Left renal cortex interstitium (tissue), 4 donors: ENCODE results near the gene GALNT12. TPM values are rescaled to one million over a fixed set of nuclear protein-coding genes. Genes with fewer than 3 reads are reported as not detected.

Experiments
- DNase-seq, 4 donors: peaks; one replicate each; pipeline ENCODE4 v3.0.0-alpha.2; 2013; ENCODE audit warnings: low read depth in 4 of 4, low spot score in 2 of 4, missing footprints in 1 of 4
- polyA plus RNA-seq, 4 donors: library from polyadenylated mRNA; unstranded; fragments of 120-200 nt; gene quantifications; one replicate each; pipeline ENCODE4 v1.2.1, GENCODE V29; 2013; ENCODE audit not compliant: insufficient read length in 4 of 4

The GALNT12 gene
- polyA plus RNA-seq, 4 donors, result 7.7 to 11.2 (median 8.9) TPM

DNA sequence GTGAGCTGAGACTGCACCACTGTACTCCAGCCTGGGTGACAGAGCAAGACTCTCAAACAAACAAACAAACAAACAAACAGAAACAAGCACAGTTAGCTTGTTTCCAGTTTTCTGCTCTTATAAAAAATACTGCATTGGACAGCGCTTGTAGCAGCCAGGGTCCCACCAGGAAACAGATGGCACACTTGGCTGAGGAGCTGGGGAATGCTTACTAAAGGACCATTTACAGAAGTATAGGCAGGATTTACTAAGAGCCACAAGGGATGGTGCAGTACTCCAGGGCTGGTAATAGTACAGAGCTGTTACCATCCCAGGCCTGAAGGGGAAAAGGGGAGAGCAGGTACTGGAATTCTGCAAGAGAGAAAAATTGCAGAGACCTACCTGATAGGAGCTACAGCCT lies 5.9 kb upstream of the GALNT12 start:
- DNase-seq, result no peak

DNA sequence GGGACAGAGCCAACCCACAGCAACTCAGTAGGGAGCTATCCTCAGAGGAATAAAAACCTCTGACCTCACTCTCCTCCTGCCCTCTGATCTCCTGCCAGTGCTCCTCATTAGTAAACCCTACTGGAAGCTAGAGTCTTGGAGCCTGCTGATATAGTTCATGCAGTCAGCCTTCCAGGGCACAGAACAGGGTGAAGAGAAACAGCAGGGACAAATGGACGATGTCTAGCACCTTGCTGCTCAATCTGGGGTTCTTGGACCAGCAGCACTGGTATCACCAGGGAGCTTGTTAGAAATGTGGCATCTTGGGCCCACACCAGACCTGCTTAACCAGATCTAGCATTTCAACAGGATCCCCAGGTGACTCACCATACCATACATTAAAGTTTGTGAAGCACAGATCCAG lies 5.5 kb upstream of the GALNT12 start:
- no peak for DNase-seq

DNA sequence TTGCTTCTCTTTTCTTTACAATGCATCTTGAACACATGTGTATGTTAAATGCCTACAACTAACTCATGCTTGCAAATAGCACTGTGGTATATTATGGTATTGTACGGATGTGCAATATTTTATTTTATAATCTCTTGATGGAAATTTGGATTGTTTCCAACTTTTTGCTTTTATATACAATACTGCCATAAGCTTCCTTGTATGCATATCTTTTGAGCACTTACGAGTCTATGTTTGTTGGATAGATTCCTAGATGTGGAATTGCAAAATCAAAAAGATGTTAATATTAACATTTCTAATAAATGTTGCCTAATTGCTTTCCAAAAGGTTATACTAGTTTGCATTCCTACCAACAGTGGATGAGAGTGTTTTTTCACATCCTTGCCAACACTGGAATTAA lies 3.4 kb upstream of the GALNT12 start:
- DNase-seq, result no peak

DNA sequence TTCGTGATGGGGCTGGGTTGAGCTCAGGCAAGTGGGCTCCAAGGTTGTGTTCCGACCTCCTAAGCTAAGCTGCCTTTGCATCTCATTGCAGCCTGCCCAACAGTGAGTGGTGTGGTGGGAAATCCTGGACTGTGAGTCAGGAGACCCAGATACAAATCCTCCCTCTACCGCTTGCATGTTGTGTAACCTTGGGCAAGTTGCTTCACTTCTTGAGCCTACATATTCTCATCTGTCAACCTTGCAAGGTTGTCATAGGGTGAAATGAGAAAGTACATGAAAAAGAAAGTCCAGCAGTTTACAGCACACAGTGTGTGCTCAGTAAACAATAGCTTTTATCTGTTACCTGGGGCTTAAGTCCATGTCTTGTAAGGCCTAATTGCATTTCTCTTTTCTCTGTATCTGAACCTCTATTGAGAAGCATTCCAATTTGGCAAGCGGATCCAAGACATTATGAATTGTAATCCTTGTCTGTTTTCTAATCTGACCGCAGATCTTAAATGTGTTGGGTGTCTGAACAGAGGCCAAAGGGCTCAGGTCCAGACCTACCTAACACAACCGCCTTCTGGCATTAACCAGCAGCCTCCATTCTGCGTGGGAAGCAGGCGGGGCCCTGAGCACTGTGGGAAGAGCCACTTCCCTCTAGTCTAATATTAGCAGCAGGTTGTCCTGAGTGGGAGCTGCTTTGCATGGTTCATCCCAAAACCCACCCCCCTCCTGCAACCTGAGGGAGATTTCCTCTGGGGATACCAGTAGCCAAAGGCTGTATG lies 1.8 kb upstream of the GALNT12 start:
- no peak for DNase-seq

DNA sequence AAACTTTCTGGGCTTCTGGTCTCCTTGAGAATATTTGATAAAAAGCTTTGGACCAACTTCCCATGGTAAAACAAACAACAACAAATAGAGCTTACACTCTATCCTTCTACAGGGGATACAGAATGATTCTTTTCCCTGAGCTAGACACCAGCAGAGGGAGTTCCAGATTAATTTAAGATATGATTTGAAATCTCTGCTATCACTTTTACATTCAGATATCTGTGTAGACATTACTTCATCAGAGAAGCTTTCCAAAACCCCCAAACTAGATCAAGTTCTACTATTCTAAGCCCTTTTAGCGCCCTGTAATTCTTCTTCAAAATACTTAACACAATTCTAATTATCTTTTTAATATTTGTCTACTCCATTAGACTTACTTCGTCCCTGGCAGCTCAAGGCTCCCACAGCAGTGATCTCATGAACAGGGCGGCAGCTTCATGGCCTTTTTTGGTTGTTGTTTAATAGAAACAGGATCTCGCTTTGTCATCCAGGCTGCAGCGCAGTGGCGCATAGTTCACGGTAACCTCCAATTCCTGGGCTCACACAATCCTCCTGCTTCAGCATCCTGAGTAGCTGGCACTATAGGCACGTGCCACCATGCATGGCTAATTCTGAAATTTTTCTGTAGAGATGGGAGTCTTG lies 955 bp upstream of the GALNT12 start:
- DNase-seq, result no peak

DNA sequence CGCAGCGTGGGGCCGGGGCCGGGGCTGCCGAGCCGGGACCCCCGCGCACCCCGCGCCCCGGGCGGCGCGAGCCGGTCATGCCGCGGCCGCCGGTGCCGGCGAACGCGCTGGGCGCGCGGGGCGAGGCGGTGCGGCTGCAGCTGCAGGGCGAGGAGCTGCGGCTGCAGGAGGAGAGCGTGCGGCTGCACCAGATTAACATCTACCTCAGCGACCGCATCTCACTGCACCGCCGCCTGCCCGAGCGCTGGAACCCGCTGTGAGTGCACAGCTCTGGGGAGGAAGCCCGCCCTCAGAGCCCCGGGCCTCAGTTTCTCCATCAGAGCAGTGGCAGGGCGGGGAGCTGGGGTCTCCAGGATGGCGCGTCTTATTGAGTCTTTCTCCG lies 335 bp downstream of the GALNT12 start:
- no peak for DNase-seq

DNA sequence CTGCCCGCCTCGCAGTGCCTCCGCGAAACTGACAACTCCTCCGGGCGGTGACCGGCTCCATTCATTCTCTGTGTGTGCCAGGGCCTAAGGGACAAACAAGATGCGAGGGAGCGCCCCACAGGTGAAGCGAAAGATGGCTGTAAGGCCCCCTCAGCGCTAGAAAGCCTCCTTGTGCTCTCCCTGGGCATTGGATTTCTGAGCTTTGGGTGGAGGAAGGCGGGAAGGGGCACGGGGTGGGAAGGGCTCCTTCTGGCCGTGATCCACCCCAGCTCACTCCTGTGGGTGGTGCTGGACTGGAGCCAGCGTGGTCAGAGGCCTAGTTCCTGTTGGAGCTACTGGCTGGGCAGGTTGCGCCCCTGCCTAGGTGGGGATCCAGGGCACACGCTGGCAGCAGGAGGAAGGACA lies 943 bp downstream of the GALNT12 start:
- no peak for DNase-seq

DNA sequence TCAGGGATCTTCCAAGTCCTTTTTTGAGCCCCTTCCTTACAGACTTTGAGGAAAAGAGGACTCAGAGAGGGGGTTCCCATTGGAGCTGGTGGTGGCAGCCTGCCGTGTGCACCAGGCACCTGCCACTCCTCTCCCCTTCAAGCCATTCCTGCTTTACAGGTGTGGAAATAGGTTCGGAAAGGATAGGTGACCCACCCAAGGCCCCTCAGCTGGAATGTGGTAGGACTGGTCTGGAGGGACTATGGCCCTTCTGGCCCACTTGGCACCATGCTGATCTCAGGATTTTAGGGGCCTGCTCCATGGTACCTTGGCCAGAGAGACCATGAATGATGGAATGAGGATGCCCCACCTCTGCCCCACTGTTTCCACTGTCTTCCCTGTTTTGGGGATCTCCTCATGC lies 1.4 kb downstream of the GALNT12 start:
- no peak for DNase-seq

DNA sequence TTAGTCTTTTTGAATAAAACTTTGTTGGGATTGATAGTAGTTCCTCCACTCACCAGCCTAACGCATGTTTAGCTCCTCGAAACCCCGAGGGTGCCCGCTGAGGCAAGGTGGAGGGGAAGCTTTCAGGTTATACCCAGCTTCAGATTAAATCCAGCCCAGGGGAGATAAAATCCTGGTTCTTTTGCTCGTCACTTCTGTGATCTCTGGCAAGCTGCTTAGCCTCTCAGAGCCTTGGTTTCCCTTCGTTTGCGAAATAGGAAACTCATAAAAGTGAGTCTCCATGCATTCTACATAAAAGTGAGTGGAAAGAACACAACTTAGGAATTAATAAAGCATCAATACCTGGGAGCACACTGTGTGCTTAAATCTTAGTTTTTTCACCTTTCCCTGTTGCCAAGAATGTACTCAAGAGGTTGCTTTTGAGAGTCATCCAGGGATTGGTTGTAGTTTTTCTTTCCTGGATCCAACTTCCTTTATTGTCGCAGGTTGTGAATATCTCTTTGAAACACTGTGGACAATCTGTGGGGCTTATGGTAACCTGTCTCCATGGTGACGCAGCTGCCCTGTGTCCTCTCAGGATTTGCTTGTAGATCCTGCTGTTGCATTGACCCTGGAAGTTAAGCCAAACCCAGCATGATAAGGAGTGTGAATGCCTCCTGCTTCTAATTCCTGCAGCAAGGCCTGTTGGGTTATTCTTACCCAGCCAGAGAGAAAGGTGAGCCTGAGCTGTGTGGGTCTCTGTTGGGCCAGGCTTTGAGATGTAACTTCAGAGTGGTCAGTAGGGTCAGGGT lies 2.0 kb downstream of the GALNT12 start:
- no peak for DNase-seq

DNA sequence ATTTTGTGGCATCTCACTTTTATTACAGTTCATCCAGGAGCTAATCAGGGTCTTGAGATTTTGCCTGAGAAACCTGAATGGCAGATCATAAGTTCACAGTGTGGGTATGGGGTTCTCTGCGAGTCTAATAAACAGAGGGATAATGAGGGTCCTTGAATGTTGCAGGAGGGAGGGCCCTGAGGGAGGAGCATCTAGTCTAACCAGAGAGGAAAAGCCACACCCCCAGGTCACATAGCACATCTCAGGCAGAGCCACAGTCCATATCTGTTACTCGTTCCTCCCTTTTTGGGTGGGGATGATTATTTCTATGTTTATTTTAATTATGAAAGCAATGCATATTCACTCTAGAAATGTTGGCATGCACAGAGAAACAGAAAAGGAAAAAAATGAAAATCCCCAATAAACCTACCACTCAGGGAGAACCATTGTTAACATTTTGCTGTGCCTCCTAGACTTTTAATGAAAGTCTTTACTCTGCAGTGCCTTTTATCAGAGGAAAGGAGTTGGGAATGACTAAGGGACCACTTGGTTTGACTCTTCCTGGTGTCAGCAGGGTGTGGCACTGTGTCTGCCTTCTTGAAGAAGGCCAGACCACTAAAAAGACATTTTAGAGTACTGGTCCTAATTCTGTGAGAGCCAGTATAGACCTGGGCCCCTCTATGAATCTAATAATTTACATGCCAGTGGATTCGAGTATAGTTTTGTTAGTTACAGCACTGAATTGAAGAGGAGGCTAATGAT lies 2.8 kb downstream of the GALNT12 start:
- no peak for DNase-seq

DNA sequence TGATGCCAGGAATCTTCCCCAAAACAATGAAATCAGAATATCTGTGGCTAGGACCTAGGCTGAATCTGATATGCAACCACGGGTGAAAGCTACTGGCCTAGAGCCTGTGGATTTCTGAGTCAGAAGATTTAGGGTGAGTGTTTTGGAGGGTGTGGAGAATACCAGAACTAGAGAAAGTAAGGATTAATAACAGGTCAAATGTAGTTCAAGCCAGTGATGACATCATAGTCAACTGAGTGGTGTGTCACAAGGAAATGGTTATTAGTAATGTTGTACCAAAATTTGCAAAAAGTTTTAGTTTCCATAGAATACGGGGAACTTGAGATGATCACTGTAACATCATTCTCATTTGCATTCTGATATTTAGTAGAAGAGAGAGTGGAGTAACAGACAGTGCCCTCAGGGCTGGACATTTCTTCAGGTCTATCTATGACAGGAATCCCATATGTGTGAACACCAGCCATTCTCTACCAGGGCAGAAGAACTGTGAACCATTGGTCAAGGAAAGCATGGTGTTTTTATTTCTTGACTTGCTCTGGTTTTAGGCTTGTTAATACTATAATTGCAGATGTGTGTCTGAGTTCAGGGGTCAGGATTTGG lies 3.7 kb downstream of the GALNT12 start:
- DNase-seq, result no peak

DNA sequence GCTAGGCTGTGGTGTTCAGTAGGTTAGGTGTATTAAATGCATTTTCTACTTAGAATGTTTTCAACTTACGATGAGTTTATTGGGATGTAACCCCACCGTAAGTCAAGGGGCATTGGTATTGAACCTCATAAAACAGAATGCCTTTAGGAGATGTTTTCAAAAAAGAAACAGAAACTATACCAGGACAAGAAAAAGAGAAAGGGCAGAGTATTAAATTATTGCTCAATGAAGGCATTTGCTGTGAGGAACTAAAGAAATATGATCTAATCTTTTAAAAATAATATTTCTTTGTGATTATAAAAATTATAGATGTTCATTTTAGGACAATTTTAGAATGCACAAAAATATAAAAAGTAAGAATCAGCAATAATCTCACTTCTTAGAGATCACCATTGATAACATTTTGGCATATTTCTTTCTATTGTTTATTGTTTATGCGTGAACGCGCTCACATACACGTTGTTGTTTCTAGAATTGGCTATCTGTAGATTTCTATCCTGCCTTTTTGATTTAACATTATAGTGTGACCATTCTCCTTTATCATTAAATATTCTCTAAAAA lies 8.0 kb downstream of the GALNT12 start:
- no peak for DNase-seq

DNA sequence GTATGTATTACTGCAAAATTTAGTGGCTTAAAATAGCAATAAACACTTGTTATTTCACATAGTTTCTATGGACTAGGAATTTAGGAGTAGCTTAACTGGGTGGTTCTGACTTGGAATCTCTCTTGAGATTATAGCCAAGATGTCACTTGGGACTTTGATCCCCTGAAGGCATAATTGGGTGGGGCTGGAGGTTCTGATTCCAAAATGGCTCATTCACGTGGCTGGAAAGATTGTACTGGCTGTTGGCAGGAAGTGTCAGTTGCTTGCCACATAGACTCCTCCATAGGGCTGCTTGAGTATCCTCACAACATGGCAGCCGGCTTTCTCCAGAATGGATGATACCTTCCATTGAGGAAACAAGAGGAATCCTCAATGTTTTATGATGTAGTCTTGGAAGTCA lies 11.3 kb downstream of the GALNT12 start:
- no peak for DNase-seq

DNA sequence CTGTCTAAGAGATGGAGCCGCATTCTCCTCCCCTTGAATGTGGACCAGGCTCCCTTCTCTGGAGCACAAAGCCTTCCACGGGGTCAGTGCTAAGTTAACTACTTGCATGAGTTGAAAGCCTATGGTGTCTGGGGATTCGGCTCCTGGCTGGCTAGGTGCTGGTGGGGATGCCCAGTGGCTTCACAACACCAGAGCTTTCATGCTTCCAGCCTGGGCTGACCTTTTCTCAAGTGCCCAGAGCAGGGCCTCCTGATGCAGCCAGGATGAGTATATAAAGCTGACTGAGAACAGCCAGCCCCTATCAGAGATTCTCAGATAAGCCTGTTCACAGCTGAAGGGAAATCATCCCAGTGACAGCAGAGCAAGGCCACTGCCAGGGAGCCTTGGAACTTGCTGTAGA lies 11.8 kb downstream of the GALNT12 start:
- no peak for DNase-seq

DNA sequence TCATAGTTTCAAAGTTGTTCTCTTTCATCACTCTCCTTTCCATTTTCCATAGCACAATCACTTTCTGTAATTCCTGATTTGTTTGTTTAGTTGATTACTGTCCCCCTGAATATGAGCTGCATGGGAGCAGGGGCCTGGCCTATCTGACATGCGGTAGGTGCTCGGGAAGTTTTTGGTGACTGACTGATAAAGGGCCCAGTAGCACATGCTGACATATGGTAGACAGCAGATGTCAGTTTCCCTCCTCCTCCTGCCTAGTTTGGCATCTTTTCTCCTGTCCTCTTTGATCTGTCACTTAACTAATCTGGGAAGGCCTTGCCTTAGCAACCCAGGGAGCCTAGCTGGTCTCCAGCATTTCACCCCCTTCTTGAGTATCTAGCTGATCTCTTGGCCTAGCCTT lies 14.4 kb downstream of the GALNT12 start:
- DNase-seq, result no peak

DNA sequence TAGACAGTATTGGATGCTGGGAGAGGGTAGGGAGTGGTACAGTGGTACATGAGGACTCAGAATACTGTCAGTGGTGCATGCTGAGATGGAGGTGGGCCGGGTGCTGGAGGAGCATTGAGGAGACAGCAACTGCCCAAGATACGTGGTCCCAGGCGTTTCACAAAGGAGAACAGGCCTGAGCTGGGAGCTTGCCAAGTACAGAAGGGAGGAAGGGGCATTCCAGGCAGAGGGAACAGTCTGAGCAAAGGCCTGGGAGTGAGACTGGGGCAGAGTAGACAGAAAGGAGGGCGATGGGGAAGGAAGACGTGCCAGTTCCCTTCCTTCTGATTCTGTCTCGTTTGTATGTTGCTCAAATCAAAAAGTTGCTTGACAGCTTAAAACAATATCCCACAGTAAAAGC lies 15.2 kb downstream of the GALNT12 start:
- DNase-seq, result no peak

DNA sequence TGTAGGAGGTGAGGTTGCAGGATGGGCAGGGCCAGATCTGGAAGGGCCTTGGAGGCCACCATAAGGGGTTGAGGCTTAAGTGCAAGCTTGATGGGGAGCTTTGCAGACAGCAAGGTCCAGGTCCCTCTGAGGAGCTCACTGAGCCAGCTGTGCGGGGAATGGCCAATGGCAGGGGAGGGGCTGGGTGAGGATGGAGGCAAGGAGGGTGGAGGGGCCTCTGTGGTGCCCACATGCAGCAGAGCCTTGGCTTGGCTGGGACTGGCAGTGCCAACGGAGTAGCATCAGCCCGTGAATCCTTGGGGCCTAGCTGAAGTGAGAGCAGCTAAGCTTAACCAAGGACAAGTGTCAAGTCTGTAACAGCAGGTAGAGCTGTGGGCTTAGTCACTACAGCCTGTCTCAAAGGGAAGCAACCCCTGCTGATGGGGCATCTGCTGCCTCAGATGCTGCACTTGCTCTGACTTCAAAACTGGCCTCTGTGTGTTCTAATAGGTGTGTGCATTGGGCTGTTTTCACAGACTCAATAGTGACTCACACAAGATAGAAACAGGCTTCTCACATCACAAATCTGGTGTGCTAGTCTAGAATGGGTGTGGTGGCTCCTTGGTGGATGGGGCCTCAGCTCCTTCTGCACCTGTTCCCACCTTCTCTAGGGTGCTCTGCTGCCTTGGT lies 16.3 kb downstream of the GALNT12 start:
- DNase-seq, result no peak

DNA sequence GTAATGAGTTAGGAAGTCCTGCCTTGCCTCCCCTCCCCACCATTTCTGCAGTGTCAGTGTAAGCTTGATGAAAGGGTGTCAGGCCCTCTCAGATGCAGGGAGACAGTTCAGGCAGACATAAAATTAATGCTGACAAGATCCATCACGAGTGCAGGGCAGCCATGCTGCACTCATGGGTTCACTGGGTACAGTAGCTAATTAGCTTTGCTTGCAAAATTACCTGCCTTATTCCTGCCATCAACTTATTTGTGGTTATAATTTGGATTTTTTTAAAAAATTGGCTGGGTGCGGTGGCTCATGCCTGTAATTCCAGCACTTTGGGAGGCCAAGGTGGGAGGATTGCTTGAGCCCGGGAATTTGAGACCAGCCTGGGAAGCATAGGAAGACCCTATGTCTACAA lies 17.9 kb downstream of the GALNT12 start:
- DNase-seq, result no peak

DNA sequence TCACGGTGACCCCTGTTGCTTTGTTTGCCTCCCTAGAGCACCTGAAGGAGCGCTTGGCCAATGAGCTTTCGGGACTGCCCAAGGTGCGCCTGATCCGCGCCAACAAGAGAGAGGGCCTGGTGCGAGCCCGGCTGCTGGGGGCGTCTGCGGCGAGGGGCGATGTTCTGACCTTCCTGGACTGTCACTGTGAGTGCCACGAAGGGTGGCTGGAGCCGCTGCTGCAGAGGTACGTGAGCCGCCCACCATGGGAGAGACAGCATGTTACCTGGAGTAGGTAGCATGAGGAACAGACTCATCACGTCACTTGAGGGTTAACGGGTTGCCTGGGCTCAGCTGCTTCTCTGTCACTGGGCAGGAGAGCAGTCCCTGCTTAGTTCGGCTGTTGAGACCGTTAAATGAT lies 19.2 kb downstream of the GALNT12 start:
- DNase-seq, result no peak

DNA sequence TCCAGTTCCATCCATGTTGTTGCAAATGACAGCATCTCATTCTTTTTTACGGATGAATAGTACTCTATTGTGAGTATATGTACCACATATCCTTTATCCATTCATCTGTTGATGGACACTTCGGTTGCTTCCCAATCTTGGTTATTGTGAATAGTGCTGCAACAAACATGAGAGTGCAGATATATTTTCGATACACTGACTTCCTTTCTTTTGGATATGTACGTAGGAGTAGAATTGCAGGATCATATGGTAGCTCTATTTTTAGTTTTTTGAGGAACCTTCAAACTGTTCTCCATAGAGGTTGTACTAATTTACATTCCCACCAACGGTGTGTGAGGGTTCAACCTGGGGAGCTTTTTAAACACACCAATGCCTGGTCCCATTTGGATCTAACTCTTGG lies 22.3 kb downstream of the GALNT12 start:
- DNase-seq, result no peak
